LNCAP (cell line): ENCODE data around the gene TNS1.

Experiments used
- CTCF ChIP-seq: fragments of 450-650 bp; IDR thresholded peaks from 2 replicates; pipeline ENCODE4 v1.5.1; 2017; ENCODE audit warnings: mild to moderate bottlenecking

The TNS1 gene

GRCh38 chr2:218003981-218004419 is 1.2 kb upstream of the TNS1 start:
- TF ChIP-seq CTCF = no peak

- no peak for TF ChIP-seq CTCF
Measured at GRCh38 chr2:218003281-218003944, 618 bp upstream of the TNS1 start.

DNA sequence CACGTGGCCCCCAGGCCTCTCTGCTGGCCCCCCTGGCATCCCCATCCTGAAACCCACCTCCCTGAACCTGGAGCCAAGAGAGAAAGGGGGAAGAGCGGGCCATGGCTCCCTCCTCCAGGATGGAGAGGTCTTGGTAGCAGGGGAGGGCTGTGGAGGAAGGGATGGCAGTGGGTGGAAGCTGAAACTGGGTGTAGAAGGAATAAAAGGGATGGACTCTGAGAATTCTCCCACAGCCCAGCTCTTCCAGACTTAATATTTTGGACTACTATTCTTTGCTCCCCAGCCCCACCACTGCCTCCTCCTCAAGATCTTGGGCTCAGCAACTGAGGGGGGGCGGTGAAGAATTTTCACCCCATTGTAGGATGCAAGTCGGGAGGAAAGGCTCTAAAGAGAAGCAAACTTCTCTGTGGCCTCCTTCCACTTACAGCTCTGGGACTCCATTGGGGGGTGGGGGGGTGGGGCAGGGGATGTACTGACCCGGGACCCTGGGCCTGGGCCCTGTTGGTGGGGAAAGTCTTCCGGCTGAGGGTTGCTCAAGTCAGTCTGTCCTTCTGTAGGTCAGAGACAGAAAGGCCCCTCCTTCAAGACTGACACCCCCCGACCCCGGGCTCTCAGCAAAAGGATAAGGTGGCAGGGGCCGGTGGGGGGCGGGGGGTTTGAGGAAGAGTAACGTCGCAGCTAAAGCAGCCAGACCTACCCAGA is 501 bp downstream of the TNS1 start:
- TF ChIP-seq CTCF = no peak

GRCh38 chr2:218001629-218002028 is 1.2 kb downstream of the TNS1 start:
- TF ChIP-seq CTCF = no peak

GRCh38 chr2:218000136-218000535 is 2.7 kb downstream of the TNS1 start:
- no peak for TF ChIP-seq CTCF

- TF ChIP-seq CTCF = no peak
Measured at GRCh38 chr2:217999595-217999959, 3.2 kb downstream of the TNS1 start.

GRCh38 chr2:217998926-217999594 is 3.7 kb downstream of the TNS1 start:
- no peak for TF ChIP-seq CTCF
